HG03521 (cell line): ENCODE data around the gene INPP5A.

ENCODE experiments used
- ATAC-seq: cut with Tn5 transposase; IDR thresholded peaks from one replicate; pipeline ENCODE4 v1.9.1; 2021; ENCODE audit warnings: mild to moderate bottlenecking, moderate library complexity; ENCODE audit not compliant: unreplicated experiment

Gene INPP5A

GRCh38 chr10:132805599-132805998, 268.0 kb downstream of the INPP5A start:
- no peak for ATAC-seq

- ATAC-seq = no peak
Measured at GRCh38 chr10:132806110-132806509, 268.5 kb downstream of the INPP5A start.

- ATAC-seq = no peak
Measured at GRCh38 chr10:132806561-132807003, 269.0 kb downstream of the INPP5A start.

GRCh38 chr10:132807621-132808049, 270.0 kb downstream of the INPP5A start:
- no peak for ATAC-seq

GRCh38 chr10:132808383-132809231, 271.0 kb downstream of the INPP5A start:
- ATAC-seq = no peak

GRCh38 chr10:132809232-132810140, 271.9 kb downstream of the INPP5A start:
- ATAC-seq = no peak

- no peak for ATAC-seq
Measured at GRCh38 chr10:132810141-132810806, 272.7 kb downstream of the INPP5A start.

- ATAC-seq = no peak
Measured at GRCh38 chr10:132810807-132811700, 273.5 kb downstream of the INPP5A start.

GRCh38 chr10:132811891-132812481, 274.4 kb downstream of the INPP5A start:
- no peak for ATAC-seq

- no peak for ATAC-seq
Measured at GRCh38 chr10:132812520-132812919, 274.9 kb downstream of the INPP5A start.

- ATAC-seq = no peak
Measured at GRCh38 chr10:132813001-132813401, 275.4 kb downstream of the INPP5A start.

- ATAC-seq = no peak
Measured at GRCh38 chr10:132813560-132814468, 276.2 kb downstream of the INPP5A start.

GRCh38 chr10:132814469-132814856, 276.9 kb downstream of the INPP5A start:
- no peak for ATAC-seq

GRCh38 chr10:132815168-132815857, 277.7 kb downstream of the INPP5A start:
- ATAC-seq = no peak

- no peak for ATAC-seq
Measured at GRCh38 chr10:132816718-132817117, 279.1 kb downstream of the INPP5A start.

GRCh38 chr10:132817701-132818211, 280.2 kb downstream of the INPP5A start:
- ATAC-seq = no peak

- ATAC-seq = no peak
Measured at GRCh38 chr10:132820056-132820455, 282.5 kb downstream of the INPP5A start.
